ENCODE measurements around the gene SHCBP1L.

Gene SHCBP1L

GRCh38 chr1:182962554-182963115 lies 9.7 kb upstream of the SHCBP1L start:
- TF ChIP-seq CTCF (IDR thresholded peaks at IDR 0.05), result peak; percentile 97

- TF ChIP-seq CTCF (IDR thresholded peaks at IDR 0.05), result no peak
These were observed 7.1 kb upstream of the SHCBP1L start for GRCh38 chr1:182960046-182960445.

- TF ChIP-seq CTCF (IDR thresholded peaks at IDR 0.05), result no peak
These were observed 5.0 kb upstream of the SHCBP1L start for GRCh38 chr1:182957902-182958395.

GRCh38 chr1:182956708-182957365 lies 3.9 kb upstream of the SHCBP1L start:
- no peak for TF ChIP-seq CTCF (IDR thresholded peaks at IDR 0.05)

GRCh38 chr1:182955596-182956588 lies 2.9 kb upstream of the SHCBP1L start:
- no peak for TF ChIP-seq CTCF (IDR thresholded peaks at IDR 0.05)

GRCh38 chr1:182953826-182954225 lies 860 bp upstream of the SHCBP1L start:
- no peak for TF ChIP-seq CTCF (IDR thresholded peaks at IDR 0.05)

- no peak for TF ChIP-seq CTCF (IDR thresholded peaks at IDR 0.05)
These were observed 13.6 kb downstream of the SHCBP1L start for GRCh38 chr1:182939413-182939812.
